HepG2 (cell line): ENCODE data around the gene NCKAP5L. TPM values are rescaled to one million over a fixed set of nuclear protein-coding genes. Genes with fewer than 3 reads are reported as not detected.
A peak's percentile ranks its signal among the peaks of the same experiment; 100 is the strongest.

Experiments used
- CREM ChIP-seq, 2 experiments: sonication (generic) in 1 of 2; formaldehyde crosslinking in 1 of 2; IDR thresholded peaks; 2 replicates each; pipeline versions ENCODE4 v1.4.0 to v1.6.1; 2016 to 2020; ENCODE audit warnings: antibody characterized with exemption in 1 of 2, mild to moderate bottlenecking in 1 of 2, missing genetic modification reagents in 1 of 2
- EP300 ChIP-seq, 3 experiments: sonication (generic) in 1 of 3; formaldehyde crosslinking in 1 of 3; IDR thresholded peaks; 2 replicates each; pipeline versions ENCODE4 v1.5.1 to v1.6.1; 2011 to 2020; ENCODE audit warnings: low read depth in 2 of 3, low read length in 2 of 3, borderline replicate concordance in 1 of 3, improper control_type of control experiment in 1 of 3, mild to moderate bottlenecking in 1 of 3, missing genetic modification reagents in 1 of 3, moderate library complexity in 1 of 3
- FIP1L1 ChIP-seq: fragments of 200-400 bp; formaldehyde crosslinking; IDR thresholded peaks from 2 replicates; pipeline ENCODE4 v1.6.1; 2018; ENCODE audit warnings: low read depth, mild to moderate bottlenecking, low read length, moderate library complexity, borderline replicate concordance; ENCODE audit not compliant: insufficient read depth
- GTF3A ChIP-seq: sonication (generic); formaldehyde crosslinking; conservative IDR thresholded peaks from 2 replicates; pipeline ENCODE4 v1.4.0; 2020; ENCODE audit warnings: mild to moderate bottlenecking, missing genetic modification reagents
- HES4 ChIP-seq: sonication (generic); formaldehyde crosslinking; IDR thresholded peaks from 2 replicates; pipeline ENCODE4 v1.9.0; 2021; ENCODE audit warnings: mild to moderate bottlenecking, missing genetic modification reagents, borderline replicate concordance
- HNF1A ChIP-seq, 2 experiments: sonication (generic) in 1 of 2; formaldehyde crosslinking in 1 of 2; IDR thresholded peaks; 2 replicates each; pipeline versions ENCODE4 v1.4.0 to v1.6.1; 2016 to 2020; ENCODE audit warnings: borderline replicate concordance in 1 of 2, low read depth in 1 of 2, mild to moderate bottlenecking in 1 of 2, missing genetic modification reagents in 1 of 2
- IRF2 ChIP-seq: IDR thresholded peaks from 2 replicates; pipeline ENCODE4 v1.6.1; 2018; ENCODE audit warnings: missing genetic modification reagents, missing compliant biosample characterization
- KDM5A ChIP-seq: fragments of 200-600 bp; sonication (generic); IDR thresholded peaks from 2 replicates; pipeline ENCODE4 v1.7.0; 2018; ENCODE audit warnings: antibody characterized with exemption, mild to moderate bottlenecking, low read length, borderline replicate concordance
- NFIB ChIP-seq: sonication (generic); formaldehyde crosslinking; IDR thresholded peaks from 2 replicates; pipeline ENCODE4 v1.9.0; 2021; ENCODE audit warnings: missing genetic modification reagents, mild to moderate bottlenecking, borderline replicate concordance
- ZNF124 ChIP-seq: sonication (generic); formaldehyde crosslinking; IDR thresholded peaks from 2 replicates; pipeline ENCODE4 v1.4.0; 2020; ENCODE audit warnings: missing genetic modification reagents
- ZNF138 ChIP-seq: sonication (generic); formaldehyde crosslinking; IDR thresholded peaks from 2 replicates; pipeline ENCODE4 v1.5.0; 2020; ENCODE audit warnings: mild to moderate bottlenecking, low read depth, missing genetic modification reagents
- ZNF281 ChIP-seq: sonication (generic); formaldehyde crosslinking; IDR thresholded peaks from 2 replicates; pipeline ENCODE4 v1.4.0; 2020; ENCODE audit warnings: missing genetic modification reagents, borderline replicate concordance
- ZNF343 ChIP-seq: sonication (generic); formaldehyde crosslinking; IDR thresholded peaks from 2 replicates; pipeline ENCODE4 v1.4.0; 2020; ENCODE audit warnings: mild to moderate bottlenecking, missing genetic modification reagents
- ZNF484 ChIP-seq: sonication (generic); formaldehyde crosslinking; IDR thresholded peaks from 2 replicates; pipeline ENCODE4 v1.5.1; 2020; ENCODE audit warnings: mild to moderate bottlenecking, low read depth, missing genetic modification reagents, borderline replicate concordance
- ZNF496 ChIP-seq: sonication (generic); formaldehyde crosslinking; IDR thresholded peaks from 2 replicates; pipeline ENCODE4 v1.8.1; 2023; ENCODE audit warnings: mild to moderate bottlenecking, moderate library complexity, missing genetic modification reagents; ENCODE audit not compliant: insufficient replicate concordance
- ZNF607 ChIP-seq: sonication (generic); formaldehyde crosslinking; IDR thresholded peaks from 2 replicates; pipeline ENCODE4 v1.5.1; 2020; ENCODE audit warnings: missing genetic modification reagents, mild to moderate bottlenecking, borderline replicate concordance
- ZNF781 ChIP-seq: sonication (generic); formaldehyde crosslinking; IDR thresholded peaks from 2 replicates; pipeline ENCODE4 v1.5.1; 2020; ENCODE audit warnings: borderline replicate concordance, mild to moderate bottlenecking, missing genetic modification reagents; ENCODE audit errors: not compliant biosample characterization
- polyA plus RNA-seq, 8 experiments: library from polyadenylated mRNA; depleted of rRNA in 3 of 8; stranded (reverse) in 7 of 8; unstranded in 1 of 8; fragments of >200 nt; fragmentation: Illumina TruSeq in 4 of 8; extraction: Trizol in 4 of 8; gene quantifications; 2 replicates each; pipeline versions ENCODE4 v1.2.1 to v1.2.3, GENCODE V29; 2011 to 2016; ENCODE audit warnings: low read depth in 4 of 8, missing spikeins in 1 of 8, mixed read lengths in 1 of 8; ENCODE audit not compliant: insufficient read depth in 1 of 8
- total RNA-seq, 5 experiments: library from RNA; depleted of rRNA; stranded (reverse); fragments of >200 nt; fragmentation: Illumina TruSeq; extraction: Trizol; gene quantifications; 2 replicates each; pipeline ENCODE4 v1.2.3, GENCODE V29; 2016; ENCODE audit warnings: low read depth in 1 of 5
- TF ChIP-seq, protein P1 (sequence below): sonication (generic); formaldehyde crosslinking; conservative IDR thresholded peaks from 2 replicates; pipeline ENCODE4 v1.8.1; 2023; ENCODE audit warnings: missing genetic modification reagents

NCKAP5L gene
- total and polyA plus RNA-seq, 2 of the 13 experiments (the other 11 are each of a cell fraction or from before 2014, with no cell fraction given), result 4.1 to 9.0 TPM

GRCh38 chr12:49741882-49742620 lies 86.2 kb downstream of the NCKAP5L start (continued):
- no peak; the same call in 1 of the 2 replicates for TF ChIP-seq KDM5A
- peak; percentile 47; the same call in 1 of the 2 replicates for TF ChIP-seq HNF1A (IDR thresholded peaks at IDR 0.05; ENCODE audit: low read depth)
- TF ChIP-seq HNF1A (CRISPR knock-in tag; IDR thresholded peaks at IDR 0.05; ENCODE audit: borderline replicate concordance), result peak; percentile 25; the same call in 1 of the 2 replicates
- TF ChIP-seq EP300 (IDR thresholded peaks at IDR 0.05; ENCODE audit: low read depth in 2 of 2, low read length in 2 of 2), result peak in 1 of 2 experiments; percentile 49; a peak in 1 of 4 replicates
- TF ChIP-seq EP300 (CRISPR knock-in tag; IDR thresholded peaks at IDR 0.05; ENCODE audit: borderline replicate concordance), result no peak
- TF ChIP-seq HES4, result no peak
- TF ChIP-seq ZNF781 (CRISPR knock-in tag), result peak; percentile 40
- TF ChIP-seq, protein P1, sequence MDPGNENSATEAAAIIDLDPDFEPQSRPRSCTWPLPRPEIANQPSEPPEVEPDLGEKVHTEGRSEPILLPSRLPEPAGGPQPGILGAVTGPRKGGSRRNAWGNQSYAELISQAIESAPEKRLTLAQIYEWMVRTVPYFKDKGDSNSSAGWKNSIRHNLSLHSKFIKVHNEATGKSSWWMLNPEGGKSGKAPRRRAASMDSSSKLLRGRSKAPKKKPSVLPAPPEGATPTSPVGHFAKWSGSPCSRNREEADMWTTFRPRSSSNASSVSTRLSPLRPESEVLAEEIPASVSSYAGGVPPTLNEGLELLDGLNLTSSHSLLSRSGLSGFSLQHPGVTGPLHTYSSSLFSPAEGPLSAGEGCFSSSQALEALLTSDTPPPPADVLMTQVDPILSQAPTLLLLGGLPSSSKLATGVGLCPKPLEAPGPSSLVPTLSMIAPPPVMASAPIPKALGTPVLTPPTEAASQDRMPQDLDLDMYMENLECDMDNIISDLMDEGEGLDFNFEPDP, result no peak
- no peak for TF ChIP-seq ZNF607 (CRISPR knock-in tag)
- TF ChIP-seq ZNF343 (CRISPR knock-in tag), result no peak
- no peak for TF ChIP-seq GTF3A (CRISPR knock-in tag)
- no peak for TF ChIP-seq ZNF484 (CRISPR knock-in tag)
- peak; percentile 18; the same call in 1 of the 2 replicates for TF ChIP-seq ZNF124
- TF ChIP-seq ZNF281 (CRISPR knock-in tag), result peak; percentile 74; the same call in 1 of the 2 replicates
- no peak for TF ChIP-seq NFIB
- peak; percentile 63; the same call in 1 of the 2 replicates for TF ChIP-seq CREM (IDR thresholded peaks at IDR 0.05)
- TF ChIP-seq CREM (CRISPR knock-in tag; IDR thresholded peaks at IDR 0.05), result no peak
- no peak for TF ChIP-seq ZNF138 (CRISPR knock-in tag)
- no peak for TF ChIP-seq ZNF496 (CRISPR knock-in tag)
- TF ChIP-seq IRF2, result peak; percentile 28; the same call in 1 of the 2 replicates
- TF ChIP-seq FIP1L1, result 0 out of 2 replicates have a peak, but pooled peaks have one; percentile 74
